ENCODE measurements around the gene HSPB2. TPM values are rescaled to one million over a fixed set of nuclear protein-coding genes. Genes with fewer than 3 reads are reported as not detected.
A peak's percentile ranks its signal among the peaks of the same experiment; 100 is the strongest.

Gene HSPB2
- total RNA-seq, 1 experiment from 2014 or later: 0.28 TPM

GRCh38 chr11:111923951-111924350, 11.4 kb downstream of the HSPB2 start:
- Histone ChIP-seq H3K79me2 (ENCODE audit: low read depth) (no peaks in the 10 kb centered on the region), H3K4me3 (no peak overlapping the region), H3K9me3 (ENCODE audit: insufficient read depth, low read depth) (no peaks in the 10 kb centered on the region), H3K9me2 (ENCODE audit: insufficient read depth) (no peaks in the 10 kb centered on the region), H2AFZ (no peak overlapping the region), H3K27me3 (ENCODE audit: insufficient read depth, low read depth) (no peaks in the 10 kb centered on the region), H4K20me1 (ENCODE audit: insufficient read depth) (no peaks in the 10 kb centered on the region), H3K4me2 (no peak overlapping the region), H3K4me1 (replicated peaks; ENCODE audit: insufficient read depth) (peaks cover 44% of the 10 kb centered on the region), H3K36me3 (ENCODE audit: low read depth) (no peaks in the 10 kb centered on the region), H3K27ac (no peak overlapping the region; the same call in 1 of the 2 replicates), H3F3A (ENCODE audit: insufficient read depth, low read depth) (peaks cover 33% of the 10 kb centered on the region)
- ChIA-PET POLR2A (ENCODE audit: unreplicated experiment) (no interaction called here), CTCF (no interaction called here)
- intact Hi-C loops (cut with micrococcal nuclease; ENCODE audit: unreplicated experiment): no loop called here
- BruUV-seq (replicated peaks): no TSS peak
- TF ChIP-seq EZH2 (IDR thresholded peaks at IDR 0.05; ENCODE audit: low read depth): no peak
- no peak for TF ChIP-seq CTCF (conservative IDR thresholded peaks at IDR 0.05)
- no peak for DNase-seq

GRCh38 chr11:111925953-111926352, 13.4 kb downstream of the HSPB2 start:
- Histone ChIP-seq H3K4me1 (replicated peaks; ENCODE audit: insufficient read depth) (peaks cover 36% of the 10 kb centered on the region), H3K4me3 (peak overlapping the region; percentile 59; the same call in 1 of the 2 replicates), H3K27ac (peak overlapping the region; percentile 62), H3K9me2 (ENCODE audit: insufficient read depth) (no peaks in the 10 kb centered on the region), H3K4me2 (peak overlapping the region; percentile 77), H2AFZ (peak overlapping the region; percentile 81), H3K27me3 (ENCODE audit: insufficient read depth, low read depth) (no peaks in the 10 kb centered on the region), H3F3A (ENCODE audit: insufficient read depth, low read depth) (peaks cover 24% of the 10 kb centered on the region), H3K79me2 (ENCODE audit: low read depth) (no peaks in the 10 kb centered on the region), H4K20me1 (ENCODE audit: insufficient read depth) (no peaks in the 10 kb centered on the region), H3K9me3 (ENCODE audit: insufficient read depth, low read depth) (no peaks in the 10 kb centered on the region), H3K36me3 (ENCODE audit: low read depth) (no peaks in the 10 kb centered on the region)
- TF ChIP-seq CTCF (conservative IDR thresholded peaks at IDR 0.05) (no peak), EZH2 (IDR thresholded peaks at IDR 0.05; ENCODE audit: low read depth) (no peak)
- CTCF ChIA-PET: interaction anchor here (0.5 to 1.6 kb wide), 4 partner anchors 48 to 354 kb away, joined by 3 to 7 read pairs (median 4); no protein-coding TSS in a partner anchor
- no peak for DNase-seq
- POLR2A ChIA-PET (ENCODE audit: unreplicated experiment): interaction anchor here (0.5 to 1.6 kb wide), 2 partner anchors 56 to 345 kb away, joined by 3 to 7 read pairs; no protein-coding TSS in a partner anchor
- intact Hi-C loops (cut with micrococcal nuclease; ENCODE audit: unreplicated experiment): loop anchor here (1.0 to 2.0 kb wide), 2 partner anchors 47 to 57 kb away; partner anchors contain the start of genes CFAP68 and FDXACB1
- BruUV-seq (replicated peaks): no TSS peak

GRCh38 chr11:111926505-111927391, 14.2 kb downstream of the HSPB2 start:
- H3K9me3 ChIP-seq (ENCODE audit: insufficient read depth, low read depth): no peaks in the 10 kb centered on the region
- H4K20me1 ChIP-seq (ENCODE audit: insufficient read depth): no peaks in the 10 kb centered on the region
- H3K36me3 ChIP-seq (ENCODE audit: low read depth): no peaks in the 10 kb centered on the region
- TF ChIP-seq CTCF (conservative IDR thresholded peaks at IDR 0.05): no peak
- TF ChIP-seq EZH2 (IDR thresholded peaks at IDR 0.05; ENCODE audit: low read depth): no peak
- ChIA-PET CTCF (interaction anchor here (0.8 to 1.6 kb wide), 3 partner anchors 55 to 353 kb away, joined by 4 to 7 read pairs (median 5); no protein-coding TSS in a partner anchor), POLR2A (ENCODE audit: unreplicated experiment) (interaction anchor here (0.5 to 1.6 kb wide), 10 partner anchors 8 to 1948 kb away, joined by 3 to 13 read pairs (median 4); partner anchors contain the start of genes ALG9, C11orf52 and DLAT)
- H3K4me3 ChIP-seq: peak overlapping the region; percentile 59
- peak; percentile 93 to 98 for DNase-seq
- H3K4me1 ChIP-seq (replicated peaks; ENCODE audit: insufficient read depth): peaks cover 36% of the 10 kb centered on the region
- peak overlapping the region; percentile 81 for H2AFZ ChIP-seq
- H3K9me2 ChIP-seq (ENCODE audit: insufficient read depth): no peaks in the 10 kb centered on the region
- no peaks in the 10 kb centered on the region for H3K79me2 ChIP-seq (ENCODE audit: low read depth)
- no TSS peak for BruUV-seq (replicated peaks)
- intact Hi-C loops (cut with micrococcal nuclease; ENCODE audit: unreplicated experiment): loop anchor here (1.0 to 2.0 kb wide), 2 partner anchors 47 to 56 kb away; partner anchors contain the start of genes CFAP68 and FDXACB1
- peak overlapping the region; percentile 62 for H3K27ac ChIP-seq
- no peaks in the 10 kb centered on the region for H3K27me3 ChIP-seq (ENCODE audit: insufficient read depth, low read depth)
- H3F3A ChIP-seq (ENCODE audit: insufficient read depth, low read depth): peaks cover 24% of the 10 kb centered on the region
- peak overlapping the region; percentile 92 for H3K4me2 ChIP-seq

Data from PC-9 (cell line).